ENCODE measurements around the gene GRM8.
"Not testable (repeated sequence)": the region's sequence is repeated elsewhere in the genome, so short reads cannot be mapped to it uniquely, and the experiment has no call there.

Gene GRM8

DNA sequence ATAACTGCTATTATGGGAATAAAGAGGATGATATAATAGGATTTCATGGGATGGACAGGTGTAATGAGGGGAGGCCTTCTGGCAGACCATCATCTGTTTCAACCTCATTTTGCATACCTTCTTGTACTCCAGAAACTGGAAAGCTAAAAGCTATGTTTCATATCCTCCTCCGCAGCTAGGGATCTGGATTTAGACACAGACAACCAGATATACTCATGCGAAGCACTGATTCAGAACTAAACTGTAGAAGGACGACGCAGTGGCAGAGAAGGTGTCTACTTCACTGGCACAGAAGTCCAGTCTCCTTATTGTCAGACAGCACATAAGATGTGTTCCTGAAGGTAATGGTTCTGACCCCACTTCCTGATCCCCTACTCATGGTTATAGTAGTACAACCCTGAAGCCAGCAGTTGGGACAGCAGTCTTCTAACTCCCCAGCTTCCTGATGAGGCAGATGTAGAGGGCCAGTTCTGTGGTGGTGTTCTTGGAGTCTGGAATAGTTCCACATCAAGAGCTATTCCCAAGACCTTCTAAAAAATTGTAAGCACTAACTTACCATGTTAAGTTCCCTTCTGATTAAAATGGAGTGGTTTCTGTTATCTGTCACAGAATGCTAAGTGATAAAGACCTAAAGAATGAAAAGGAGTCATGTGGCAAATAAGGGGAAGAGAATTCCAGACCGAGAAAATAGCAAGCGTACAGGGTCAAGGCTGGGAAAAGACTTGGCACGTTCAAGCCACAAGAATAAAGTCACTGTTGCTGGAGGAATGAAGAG, 550.3 kb downstream of the GRM8 start:
- DNase-seq, result no peak

DNA sequence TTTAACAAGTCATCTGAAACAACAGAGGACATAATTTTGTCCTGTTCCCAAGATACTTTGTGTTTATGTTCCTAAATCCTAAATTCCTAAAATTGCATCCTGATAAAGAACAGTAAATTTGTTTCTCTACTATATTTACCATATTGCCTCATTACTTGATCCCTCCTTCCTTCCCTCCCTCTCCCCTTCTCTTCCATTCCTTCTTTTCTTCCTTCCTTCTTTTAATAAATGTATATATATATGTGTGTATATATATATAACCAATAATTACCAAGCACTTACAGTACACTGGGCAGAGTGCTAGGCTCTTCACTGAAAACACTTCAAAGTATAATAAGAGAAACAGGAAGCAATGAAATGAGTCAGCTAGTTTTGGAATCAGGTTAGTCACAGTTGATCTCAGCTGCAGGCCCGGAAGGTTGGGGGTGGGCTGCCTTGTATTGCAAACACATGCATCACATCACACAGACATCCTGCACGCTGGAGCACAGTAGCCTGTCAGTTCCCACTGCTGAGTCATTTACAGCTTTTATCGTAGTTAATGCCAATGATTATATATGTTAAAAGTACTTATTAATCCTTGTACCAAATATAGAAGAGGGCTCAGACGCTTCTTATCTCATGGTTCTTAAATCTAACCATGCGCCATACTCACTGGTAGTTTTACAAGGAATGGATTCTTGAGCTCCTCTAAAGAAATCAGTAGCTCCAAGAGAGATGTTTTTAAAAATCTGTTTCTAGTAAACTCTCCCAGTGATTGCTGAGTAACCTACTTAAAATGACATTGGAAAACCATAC, 551.7 kb downstream of the GRM8 start:
- DNase-seq, result peak; percentile 70

DNA sequence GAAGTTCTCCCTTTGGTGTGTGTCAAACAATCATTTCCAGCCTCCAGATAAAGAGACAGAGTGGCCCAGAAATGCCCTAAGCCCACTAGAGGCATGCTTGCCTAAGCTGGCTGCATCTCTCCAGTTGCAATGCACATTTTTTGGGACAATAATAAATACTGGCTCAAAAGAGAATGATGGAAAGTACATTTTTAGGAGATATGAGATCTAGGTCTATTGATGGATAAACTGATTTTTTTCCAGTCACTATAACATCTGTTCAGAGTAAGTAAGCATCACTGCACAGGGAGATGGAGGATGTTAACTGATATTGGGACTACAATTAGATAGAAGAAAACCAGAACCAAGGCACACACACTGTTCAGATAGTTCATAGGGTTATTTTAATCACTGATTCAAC, 553.0 kb downstream of the GRM8 start:
- no peak for DNase-seq

DNA sequence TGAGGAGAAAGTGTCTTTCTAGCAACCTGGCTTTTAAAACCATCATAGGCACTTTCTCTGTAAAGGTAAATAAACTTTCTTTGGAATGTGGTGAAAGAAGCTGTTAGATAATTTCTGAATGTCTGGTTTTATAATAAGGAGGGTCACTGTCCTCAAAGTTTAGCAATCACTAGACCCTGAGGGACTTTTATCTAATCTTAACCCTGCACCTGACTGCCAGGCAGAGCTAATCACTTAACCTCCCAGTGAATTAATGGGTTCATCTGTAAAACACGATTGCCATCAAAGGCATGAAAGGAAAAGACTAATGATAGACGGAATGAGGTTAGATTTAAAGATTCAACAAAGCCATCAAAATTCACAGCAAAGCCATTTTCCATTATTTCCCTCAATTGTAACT, 553.8 kb downstream of the GRM8 start:
- no peak for DNase-seq

DNA sequence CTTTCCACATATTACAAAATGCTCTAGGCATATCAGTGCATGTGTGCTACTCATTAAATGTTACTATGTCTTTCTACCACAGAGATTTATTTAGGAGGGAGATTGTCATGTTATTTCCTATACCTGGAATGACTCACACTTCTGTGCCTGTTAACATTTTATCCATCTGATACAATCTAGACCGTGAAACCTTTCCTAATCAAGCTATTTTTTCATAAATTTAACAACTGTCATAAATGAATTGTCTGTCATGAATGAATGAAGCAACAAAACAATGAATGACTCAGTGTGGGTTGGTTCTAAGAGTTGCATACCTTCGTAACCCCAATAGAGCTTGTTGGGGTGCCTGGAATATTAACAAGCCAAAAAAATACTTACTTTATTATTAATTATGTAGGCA, 554.3 kb downstream of the GRM8 start:
- no peak for DNase-seq

DNA sequence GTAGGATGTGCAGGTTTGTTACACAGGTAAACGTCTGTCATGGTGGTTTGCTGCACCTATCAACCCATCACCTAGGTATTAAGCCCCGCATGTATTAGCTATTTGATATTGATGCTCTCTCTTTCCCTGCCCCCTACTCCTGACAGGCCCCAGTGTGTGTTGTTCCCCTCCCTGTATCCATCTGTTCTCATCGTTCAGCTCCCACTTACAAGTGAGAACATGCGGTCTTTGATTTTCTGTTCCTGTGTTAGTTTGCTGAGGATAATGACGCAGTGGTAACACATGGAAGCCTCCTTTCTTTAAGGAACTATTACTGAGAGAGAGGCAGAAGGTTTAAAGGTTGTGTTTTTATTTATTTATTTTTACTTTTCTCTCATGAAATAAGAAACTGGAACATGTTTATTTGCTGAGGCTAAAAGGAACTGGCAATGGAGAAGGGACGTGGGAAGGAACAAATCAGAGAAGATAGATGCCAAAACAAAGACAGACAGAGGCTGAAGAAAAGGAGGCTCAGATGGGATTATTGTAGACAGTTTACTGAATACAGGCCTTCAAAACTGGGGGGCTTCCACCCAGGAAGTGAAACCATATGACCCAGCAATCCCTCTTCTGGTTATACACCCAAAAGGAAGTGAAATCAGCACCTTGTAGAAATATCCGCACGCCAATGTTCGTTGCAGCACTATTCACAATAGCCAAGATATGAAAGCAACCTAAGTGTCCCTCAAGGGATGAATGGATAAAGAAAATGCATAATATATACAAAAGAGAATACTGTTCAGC, 556.3 kb downstream of the GRM8 start:
- no peak for DNase-seq

DNA sequence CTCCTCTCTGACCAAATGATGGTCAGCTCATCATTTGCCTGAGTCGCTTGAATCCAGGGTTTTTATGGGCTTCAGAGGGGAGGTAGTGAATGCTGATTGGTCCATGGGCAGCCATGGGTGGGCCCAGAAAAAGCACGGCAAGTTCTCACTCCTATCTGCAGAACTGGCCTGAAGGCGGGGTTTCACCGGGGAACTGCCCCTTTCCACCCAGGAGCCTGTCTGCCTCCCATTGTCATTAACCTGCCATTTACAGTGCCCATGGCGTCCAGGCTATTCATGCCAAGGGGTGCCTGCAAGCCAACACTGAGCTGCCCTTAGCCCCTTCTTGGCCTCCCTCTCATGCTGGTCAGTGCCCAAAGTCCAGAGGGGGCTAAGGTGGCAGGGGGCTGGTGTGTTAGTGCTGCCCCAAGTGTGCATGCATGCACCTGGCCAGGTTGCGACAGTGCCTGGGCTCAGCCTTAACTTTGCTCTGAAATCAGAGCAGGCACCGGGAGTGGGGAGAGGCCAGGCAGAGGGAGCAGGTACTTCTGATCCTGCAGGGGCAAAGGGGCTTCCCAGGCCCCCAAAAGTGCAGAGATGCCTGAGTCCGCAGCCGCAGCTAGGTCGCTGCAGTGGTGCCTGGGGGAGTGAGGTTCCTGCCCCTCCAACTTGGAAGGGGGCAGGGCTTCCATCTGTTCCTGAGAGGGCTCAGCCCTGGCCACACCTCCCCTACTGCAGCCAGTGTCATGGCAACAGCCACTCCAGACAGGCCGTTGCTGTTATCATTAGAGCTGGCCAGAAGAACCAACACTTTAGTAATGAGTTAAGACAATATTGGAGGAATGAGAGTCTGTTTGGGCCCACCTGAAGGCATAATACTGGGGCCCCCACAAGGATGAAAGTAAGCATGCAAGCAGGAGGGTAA, 561.6 kb downstream of the GRM8 start:
- DNase-seq, result no peak

DNA sequence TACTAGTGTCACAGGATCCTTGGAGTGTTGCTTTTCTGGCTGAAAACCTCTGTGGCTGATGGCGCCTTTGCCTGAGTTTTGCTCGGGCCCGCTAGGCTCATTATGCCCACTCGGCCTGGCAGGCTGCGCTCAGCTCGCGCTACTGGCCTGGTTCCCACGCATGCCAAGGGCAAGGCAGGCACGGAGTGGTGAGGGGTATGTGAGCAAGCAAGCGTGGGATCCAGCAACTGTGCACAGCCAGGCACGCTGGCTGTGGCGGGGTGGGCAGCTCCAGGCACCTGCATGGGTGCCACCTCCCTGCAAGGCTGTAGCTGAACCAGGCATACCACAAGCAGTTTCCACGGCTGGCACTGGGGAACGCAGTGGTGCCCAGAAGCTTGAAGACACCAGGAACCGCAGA, 562.6 kb downstream of the GRM8 start:
- DNase-seq, result no peak

DNA sequence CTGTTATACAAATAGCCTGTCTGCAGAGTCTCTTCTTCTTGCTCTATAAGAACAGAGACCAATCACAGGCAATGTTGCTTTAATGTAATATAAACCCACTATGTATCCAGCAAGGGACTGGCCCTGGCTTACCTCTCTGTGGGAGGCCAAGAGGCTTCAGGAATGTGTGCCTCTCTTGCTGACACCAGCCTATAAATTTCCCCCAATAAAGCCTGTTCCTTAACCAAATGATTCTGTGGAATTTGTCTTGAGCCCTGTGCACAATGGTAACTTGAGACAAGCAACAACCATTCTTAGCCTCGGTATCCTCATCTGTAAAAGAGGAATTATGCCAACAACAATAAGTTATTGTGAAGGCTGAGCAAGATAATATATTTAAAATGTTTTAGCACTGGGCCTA, 563.7 kb downstream of the GRM8 start:
- no peak for DNase-seq

DNA sequence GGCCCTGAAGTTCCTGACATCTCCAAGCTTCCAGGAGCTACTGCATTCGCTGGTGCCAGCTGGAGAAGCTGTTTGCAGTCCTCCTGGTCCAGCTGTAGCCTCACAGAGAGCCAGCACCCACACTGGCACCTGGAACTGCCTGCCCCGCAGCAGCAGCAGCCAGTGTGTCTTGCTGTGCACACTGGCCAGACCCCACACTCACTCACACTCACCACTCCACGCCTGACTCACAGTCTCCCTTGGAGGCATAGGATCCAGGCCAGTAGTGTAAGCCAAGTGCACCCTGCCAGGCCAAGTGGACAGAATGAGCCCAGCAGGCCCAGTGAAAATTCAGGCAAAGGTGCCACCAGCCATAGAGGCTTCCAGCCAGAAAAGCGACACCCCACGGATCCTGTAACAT, 566.3 kb downstream of the GRM8 start:
- DNase-seq, result no peak

DNA sequence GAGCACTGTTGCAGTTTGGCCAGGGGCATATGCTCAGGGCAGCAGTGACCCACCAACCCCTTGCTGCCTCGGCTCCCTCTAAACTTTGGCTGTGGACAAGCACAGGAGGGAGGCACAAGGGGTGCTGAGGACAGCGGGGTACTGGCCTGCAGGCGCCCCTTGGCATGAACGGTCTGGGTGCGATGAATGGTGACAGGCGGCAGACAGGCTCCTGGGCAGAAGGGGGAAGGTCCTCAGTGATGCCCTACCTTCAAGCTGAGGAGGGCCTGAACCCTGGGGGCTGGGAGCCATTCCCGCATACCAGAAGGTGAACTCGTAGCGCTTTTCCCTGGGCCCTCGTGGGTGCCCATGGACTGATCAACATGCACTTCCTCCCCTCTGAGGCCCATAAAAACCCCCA, 567.1 kb downstream of the GRM8 start:
- no peak for DNase-seq

DNA sequence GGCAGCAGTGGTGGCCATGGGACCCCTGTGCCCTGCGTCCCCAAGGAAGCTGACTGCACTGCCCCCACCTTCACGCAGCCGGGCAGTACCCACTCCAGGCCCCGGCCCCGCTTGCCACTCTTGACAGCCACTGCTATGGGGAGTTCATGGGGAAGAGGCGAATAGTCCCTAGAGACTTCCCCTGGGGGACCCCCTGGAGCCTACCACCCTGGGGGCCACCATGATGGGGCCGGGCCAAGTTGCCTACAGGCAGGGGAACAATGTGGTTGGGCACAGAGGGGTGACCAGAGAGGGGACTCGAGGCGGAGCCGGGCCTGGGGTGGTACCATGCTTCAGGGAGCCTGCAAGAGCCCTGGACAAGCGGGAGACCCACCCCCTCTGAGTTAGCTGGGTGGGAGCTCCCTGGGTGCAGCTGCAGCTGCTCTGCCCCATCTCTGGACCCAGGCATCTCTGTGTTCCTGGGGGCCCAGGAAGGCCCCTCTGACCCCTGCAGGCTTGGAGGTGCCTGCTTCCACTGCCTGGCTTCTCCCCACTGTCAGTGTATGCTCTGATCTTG, 567.6 kb downstream of the GRM8 start:
- DNase-seq, result no peak

DNA sequence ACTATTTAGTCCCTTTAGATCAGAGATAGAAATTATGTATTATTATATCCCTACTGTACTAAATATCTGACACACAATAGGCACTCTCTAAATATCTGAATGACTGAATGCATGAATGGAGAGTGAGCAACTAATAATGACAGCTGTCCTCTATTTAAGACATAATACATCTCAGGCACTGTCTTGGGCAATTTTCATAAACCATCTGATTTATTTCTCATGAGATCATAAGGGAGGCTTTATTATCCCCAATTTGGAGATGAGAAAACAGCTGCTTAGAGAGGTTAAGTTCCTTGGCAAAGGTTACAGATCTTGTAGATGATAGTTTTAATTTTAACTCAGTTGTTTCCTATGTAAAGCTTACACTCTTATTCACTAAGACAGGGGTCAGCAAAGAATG, 570.6 kb downstream of the GRM8 start:
- no peak for DNase-seq

DNA sequence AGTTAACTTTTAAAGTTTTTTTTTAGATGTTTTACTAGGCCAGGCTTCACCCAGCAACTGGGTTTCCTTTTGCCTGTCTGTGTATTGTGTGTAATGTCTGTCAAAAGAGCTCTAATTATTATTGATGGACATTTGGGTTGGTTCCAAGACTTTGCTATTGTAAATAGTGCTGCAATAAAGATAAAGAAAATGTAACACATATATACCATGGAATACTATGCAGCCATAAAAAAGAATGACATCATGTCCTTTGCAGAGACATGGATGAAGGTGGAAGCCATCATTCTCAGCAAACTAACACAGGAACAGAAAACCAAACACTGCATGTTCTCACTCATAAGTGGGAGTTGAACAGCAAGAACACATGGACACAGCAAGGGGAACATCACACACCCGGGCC, 584.0 kb downstream of the GRM8 start:
- DNase-seq, result not testable (repeated sequence)

DNA sequence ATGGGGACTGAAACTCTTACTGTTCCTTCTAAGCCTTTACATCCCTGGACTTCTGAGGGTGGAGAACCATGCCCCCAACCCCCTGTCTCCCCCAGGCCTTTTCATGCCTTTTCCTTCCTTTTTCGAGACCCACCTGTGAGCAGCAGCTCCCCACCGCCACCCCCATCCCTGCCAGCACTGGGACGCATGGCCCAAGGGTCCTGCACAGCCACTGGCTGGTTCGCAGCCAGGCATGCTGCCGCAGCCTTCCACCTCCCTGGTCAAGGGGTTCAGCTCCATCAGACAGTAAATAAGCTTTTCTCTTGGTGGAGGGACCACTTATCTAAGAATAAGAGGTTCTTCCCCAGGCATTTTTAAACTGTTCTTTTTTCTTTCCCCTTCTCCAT, 584.4 kb downstream of the GRM8 start:
- no peak for DNase-seq

DNA sequence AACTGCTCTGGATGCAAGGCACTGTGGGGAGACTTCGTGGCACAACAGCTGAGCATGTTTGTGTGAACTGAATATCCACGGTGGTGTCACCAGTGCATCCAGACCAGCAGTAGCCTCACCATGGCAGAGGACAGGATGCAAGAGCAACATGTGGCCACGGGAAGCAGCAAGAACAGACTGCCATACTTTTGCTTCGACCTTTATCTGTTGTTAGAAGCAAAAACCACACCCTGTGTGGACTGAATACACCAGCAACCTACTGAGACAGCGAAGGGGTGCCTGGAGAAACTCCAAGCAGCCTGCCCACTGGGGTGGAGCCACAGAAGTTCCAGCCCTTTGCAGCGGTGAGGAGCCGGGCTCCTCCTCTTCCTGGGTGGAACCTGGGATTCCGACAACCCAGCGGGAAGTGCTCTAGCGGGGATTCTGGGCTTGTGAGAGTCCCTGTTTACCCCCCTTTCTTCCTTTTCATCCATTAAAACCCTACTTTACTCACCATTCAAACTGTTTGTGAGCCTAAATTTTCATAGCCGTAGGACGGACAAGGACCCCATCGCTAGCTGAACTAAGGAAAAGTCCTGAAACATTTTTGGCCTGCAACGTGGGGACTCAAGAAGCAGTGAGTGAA, 584.9 kb downstream of the GRM8 start:
- DNase-seq, result no peak

DNA sequence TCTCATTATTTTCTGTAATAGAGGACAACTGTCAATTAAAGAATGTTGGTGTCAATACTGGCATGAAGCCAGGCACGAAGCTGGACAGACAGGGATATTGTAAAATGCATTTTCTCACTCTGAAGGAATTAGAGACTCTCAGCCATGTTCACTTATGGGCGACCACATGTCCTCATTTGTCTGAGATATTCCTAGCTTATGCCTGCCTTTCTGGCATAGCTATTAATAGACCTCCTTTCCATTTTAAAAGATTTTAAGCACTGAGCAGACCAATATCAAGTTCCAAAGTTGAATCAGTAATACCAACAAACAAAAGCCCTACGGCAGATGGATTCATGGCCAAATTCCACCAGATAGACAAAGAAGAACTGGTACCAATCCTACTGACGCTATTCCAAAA, 589.9 kb downstream of the GRM8 start:
- DNase-seq, result no peak

DNA sequence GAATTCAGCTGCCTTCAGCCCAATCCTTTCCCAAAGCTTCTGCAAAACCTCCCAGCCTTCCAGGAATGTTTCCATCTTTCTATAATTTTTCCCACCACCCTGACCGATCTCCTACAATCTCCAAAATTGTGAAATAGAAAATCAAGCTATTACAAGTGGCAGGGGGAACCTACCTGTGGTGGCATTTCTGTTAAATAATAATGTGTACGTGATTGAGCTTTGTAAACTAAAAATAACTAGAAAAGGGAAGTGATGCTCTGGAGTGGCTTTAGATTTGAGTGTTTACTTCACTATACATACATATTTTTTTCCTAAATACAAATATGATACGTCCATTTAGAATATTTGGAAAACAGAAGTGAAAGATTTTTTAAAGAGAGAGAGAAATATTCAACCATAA, 593.6 kb downstream of the GRM8 start:
- no peak for DNase-seq

DNA sequence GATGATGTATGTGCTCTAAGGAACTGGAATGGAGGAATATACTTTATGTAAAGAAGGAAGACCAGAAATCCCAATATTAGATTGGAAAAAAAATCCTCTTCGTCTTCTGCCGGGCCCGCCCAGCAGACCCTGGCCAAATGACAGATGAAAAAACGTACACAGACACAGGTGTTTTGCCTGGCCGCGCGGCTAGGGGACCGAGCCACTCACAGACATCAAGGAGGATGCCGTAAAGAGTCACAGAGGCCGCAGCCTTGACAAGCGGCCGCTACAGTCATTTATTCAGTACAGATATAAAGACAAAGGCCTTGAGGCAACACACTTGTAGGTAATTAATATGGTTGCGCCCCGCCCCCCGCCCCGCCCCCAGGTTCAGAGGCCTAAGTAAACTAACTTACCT, 594.1 kb downstream of the GRM8 start:
- DNase-seq, result no peak

DNA sequence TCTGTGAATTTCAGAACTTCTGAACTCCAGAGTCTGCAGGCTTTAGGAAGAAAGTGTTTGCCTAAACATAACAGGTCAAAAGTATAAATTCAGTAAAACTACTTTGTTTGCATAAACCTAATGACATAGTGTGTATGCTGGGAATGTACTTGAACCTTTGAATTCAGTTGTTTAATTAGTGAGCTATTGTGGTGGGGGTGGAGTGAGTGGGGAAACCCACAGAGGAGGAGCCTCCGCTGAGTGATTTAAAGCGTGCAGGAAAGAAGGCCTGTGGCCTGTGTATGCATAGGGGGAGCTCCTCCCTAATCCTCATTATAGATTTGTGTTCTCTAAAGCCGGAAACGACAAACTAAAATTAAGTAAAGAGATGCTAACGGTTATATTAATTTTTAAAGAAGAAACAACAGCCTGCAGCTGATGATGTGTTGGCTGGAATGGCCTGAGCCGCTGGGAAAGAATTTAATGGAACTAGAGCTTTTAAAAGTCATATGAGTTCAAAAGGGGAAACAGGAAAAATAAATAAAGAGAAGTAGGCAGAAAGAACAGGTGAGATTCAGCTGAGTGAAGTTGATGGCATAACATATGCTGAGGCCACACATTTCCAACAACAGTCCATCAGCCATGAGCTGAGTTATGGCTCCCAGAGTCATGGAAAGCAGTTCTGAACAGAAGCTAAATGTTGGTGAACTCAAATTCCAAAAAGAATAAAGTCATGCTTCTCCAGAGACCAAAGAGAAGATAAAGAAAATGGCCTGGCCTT, 595.0 kb downstream of the GRM8 start:
- no peak for DNase-seq

DNA sequence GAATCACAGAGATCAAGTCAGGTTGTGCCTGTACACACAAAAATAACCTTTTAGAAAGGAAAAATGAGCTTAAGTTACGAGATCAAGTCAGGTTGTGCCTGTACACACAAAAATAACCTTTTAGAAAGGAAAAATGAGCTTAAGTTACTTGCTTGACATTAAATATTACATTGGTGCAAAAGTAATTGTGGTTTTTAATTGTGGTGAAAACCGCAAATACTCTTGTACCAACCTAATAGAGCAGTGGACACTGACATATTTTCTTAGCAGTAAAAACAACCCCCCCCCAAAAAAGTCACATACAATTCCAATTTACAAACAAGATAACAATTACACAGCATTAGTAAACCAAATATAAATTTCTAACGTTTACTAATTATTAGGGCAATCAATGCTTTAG, 595.6 kb downstream of the GRM8 start:
- no peak for DNase-seq
